NT2/D1 (cell line): ENCODE data around the gene ATP2A2.

Experiments used
- SUZ12 ChIP-seq: IDR thresholded peaks from 2 replicates; pipeline ENCODE4 v1.6.1; 2011; ENCODE audit not compliant: insufficient read length, insufficient read depth; ENCODE audit errors: extremely low read depth
- YY1 ChIP-seq: IDR thresholded peaks from 2 replicates; pipeline ENCODE4 v1.6.1; 2011; ENCODE audit not compliant: insufficient read length, insufficient read depth

DNA sequence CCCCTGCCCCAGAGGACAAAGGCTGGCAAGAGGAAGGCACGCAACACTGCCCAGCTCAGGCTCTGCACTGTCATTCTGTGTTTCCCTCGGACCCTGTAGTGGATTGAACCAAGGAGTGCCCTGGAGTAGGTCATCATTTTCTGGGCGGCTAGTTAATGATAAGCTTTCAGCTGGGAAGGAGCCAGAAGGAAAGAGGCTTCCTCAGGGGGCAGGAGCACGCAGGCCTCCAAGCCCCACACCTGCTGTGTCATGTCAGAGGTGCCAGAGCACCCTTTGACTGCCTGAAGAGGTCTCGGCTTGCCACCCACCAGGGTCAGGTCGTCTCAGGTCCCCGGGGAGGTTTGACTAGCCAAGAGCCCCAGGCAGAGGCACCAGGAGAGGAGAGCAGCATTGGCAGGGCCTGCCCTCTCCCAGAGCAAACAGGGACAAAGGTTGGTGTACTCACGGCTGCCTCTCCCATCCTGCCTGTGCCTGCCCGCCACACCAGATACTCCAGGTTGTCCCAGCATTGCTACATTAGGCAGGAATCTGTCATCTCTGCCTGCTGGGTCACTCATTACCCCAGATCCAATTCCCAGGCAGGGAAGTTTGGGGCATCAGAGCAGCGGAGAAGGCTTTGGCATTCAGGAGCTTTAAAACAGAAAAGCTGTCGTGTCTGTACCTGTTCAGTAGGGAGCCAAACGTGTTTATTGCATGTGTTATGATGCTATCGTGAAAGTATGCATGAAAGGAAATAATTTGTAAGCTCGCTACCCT is 33.5 kb upstream of the ATP2A2 start:
- TF ChIP-seq YY1, result no peak
- no peak for TF ChIP-seq SUZ12
